Stomach (tissue), 4 donors: ENCODE measurements around the gene IGSF21.

Experiments
- CTCF ChIP-seq, 7 experiments: fragments of 450-650 bp in 4 of 7; fragments of 200-600 bp in 3 of 7; sonication (generic) in 3 of 7; IDR thresholded peaks; one replicate each; pipeline ENCODE4 v1.5.1; 2016 to 2019; ENCODE audit warnings: antibody characterized with exemption in 7 of 7, control low read depth in 2 of 7, mild to moderate bottlenecking in 1 of 7
- EP300 ChIP-seq: sonication (generic); formaldehyde crosslinking; IDR thresholded peaks from one replicate; pipeline ENCODE4 v1.6.1; 2017; ENCODE audit warnings: antibody characterized with exemption
- POLR2A ChIP-seq, 4 donors: fragments of 450-650 bp; IDR thresholded peaks; one replicate each; pipeline ENCODE4 v1.6.1; 2016; ENCODE audit warnings: antibody characterized with exemption in 4 of 4, control low read depth in 2 of 4, mild to moderate bottlenecking in 1 of 4, moderate library complexity in 1 of 4
- POLR2AphosphoS5 ChIP-seq, 3 donors: sonication (generic); formaldehyde crosslinking; IDR thresholded peaks; one replicate each; pipeline ENCODE4 v1.6.1; 2016; ENCODE audit warnings: antibody characterized with exemption in 3 of 3

GRCh38 chr1:18146886-18147285 is 39.3 kb downstream of the IGSF21 start:
- TF ChIP-seq CTCF (IDR thresholded peaks at IDR 0.05) (no peak), EP300 (no peak), POLR2AphosphoS5 (IDR thresholded peaks at IDR 0.05) (no peak), POLR2A (IDR thresholded peaks at IDR 0.05) (no peak)
